Activated CD8-positive, alpha-beta memory T cell treated with anti-CD3 and anti-CD28 coated beads, Interleukin-2, amount 10 ng/mL, durations not matched to agents 7 days and 5 days (primary cell): Measurements from ENCODE around the gene HSD17B13. TPM values are rescaled to one million over a fixed set of nuclear protein-coding genes. Genes with fewer than 3 reads are reported as not detected.
"Not testable (repeated sequence)": the region's sequence is repeated elsewhere in the genome, so short reads cannot be mapped to it uniquely, and the experiment has no call there.

Source experiments
- ATAC-seq: fragments of 150-1000 bp; cut with Tn5 transposase; one replicate; pipeline ENCODE4 v1.10.0; 2021; ENCODE audit warnings: moderate library complexity
- CTCF ChIA-PET: fragments of 350-600 bp; sonication (Branson Sonifier 250); formaldehyde crosslinking; loops from one replicate; lab custom pipeline; 2021; ENCODE audit warnings: antibody characterized with exemption; lab: Charles Lee
- DNase-seq: peaks from one replicate; pipeline ENCODE4 v3.0.0-alpha.2; 2020
- H3K27ac Mint-ChIP-seq: one replicate; pipeline ENCODE4 v1.8.0; 2021; ENCODE audit warnings: mild to moderate bottlenecking, mixed read lengths
- H3K27me3 Mint-ChIP-seq: one replicate; pipeline ENCODE4 v1.8.0; 2021; ENCODE audit warnings: mixed read lengths
- H3K36me3 Mint-ChIP-seq: one replicate; pipeline ENCODE4 v1.8.0; 2021; ENCODE audit warnings: mild to moderate bottlenecking, mixed read lengths
- H3K4me1 Mint-ChIP-seq: one replicate; pipeline ENCODE4 v1.8.0; 2021; ENCODE audit warnings: mixed read lengths
- H3K4me3 Mint-ChIP-seq: one replicate; pipeline ENCODE4 v1.8.0; 2021; ENCODE audit warnings: mild to moderate bottlenecking, moderate library complexity, mixed read lengths
- H3K9me3 Mint-ChIP-seq: one replicate; pipeline ENCODE4 v1.8.0; 2022; ENCODE audit warnings: low read depth, mixed read lengths
- total RNA-seq, 2 experiments: library from RNA; stranded (reverse); gene quantifications; one replicate each; pipeline ENCODE4 v1.2.3, GENCODE V29; 2021

Gene HSD17B13
- total RNA-seq, 2 experiments from 2014 or later: 0.09 to 0.29 TPM

DNA sequence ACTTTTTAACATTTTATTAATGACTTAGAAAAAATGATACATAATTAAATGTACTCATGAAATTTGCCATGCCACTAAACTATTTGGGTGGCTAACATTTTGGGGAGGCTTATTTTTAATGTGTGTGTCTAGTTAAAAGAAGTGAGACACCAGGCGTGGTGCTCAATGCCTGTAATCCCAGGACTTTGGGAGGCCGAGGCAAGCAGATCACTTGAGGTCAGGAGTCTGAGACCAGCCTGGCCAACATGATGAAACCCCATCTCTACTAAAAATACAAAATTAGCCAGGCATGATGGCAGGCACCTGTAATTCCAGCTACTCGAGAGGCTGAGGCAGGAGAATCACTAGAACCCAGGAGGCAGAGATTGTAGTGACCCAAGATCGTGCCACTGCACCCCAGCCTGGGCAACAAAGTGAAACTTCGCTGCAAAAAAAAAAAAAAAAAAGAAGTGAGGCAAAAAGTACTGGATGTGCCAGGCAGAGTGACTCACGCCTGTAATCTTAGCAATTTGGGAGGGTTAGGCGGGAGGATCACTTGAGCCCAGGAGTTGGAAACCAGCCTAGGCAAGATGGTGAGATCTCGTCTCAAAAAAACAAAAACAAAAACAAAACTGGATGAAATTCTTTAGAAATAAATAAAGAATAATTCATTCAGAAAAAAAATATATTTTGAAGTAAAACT, 19.4 kb upstream of the HSD17B13 start:
- CTCF ChIA-PET: interaction anchor here (1.1 kb wide), 1 partner anchor 22 kb away, joined by 3 read pairs; no protein-coding TSS in a partner anchor
- H3K36me3 Mint-ChIP-seq: peaks cover 56% of the 10 kb centered on the region
- H3K9me3 Mint-ChIP-seq, ATAC-seq, H3K27me3 Mint-ChIP-seq, H3K4me3 Mint-ChIP-seq, H3K4me1 Mint-ChIP-seq, H3K27ac Mint-ChIP-seq, DNase-seq: not testable (repeated sequence)

DNA sequence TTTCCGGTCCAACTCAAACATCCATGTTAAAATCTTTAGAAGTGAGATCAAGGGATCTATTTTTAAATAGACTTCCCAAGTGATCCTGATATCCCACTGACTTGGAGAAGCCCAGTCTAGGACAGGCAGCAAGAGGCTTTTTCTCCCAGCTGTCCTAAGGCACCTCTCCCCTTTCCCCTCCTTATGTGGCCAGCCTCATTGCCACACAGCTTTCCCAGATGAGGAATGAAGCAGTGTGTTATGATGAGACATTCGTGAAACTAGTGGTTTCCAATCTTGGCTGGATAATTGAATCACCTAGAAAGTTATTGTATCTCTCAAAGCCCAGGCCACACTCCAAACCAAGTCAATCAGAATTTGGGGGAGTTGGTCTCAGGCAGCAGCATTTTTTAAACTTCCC, 16.8 kb upstream of the HSD17B13 start:
- Mint-ChIP-seq H3K4me1 (no peaks in the 10 kb centered on the region), H3K4me3 (no peak overlapping the region), H3K27ac (no peak overlapping the region), H3K27me3 (no peaks in the 10 kb centered on the region), H3K36me3 (peaks cover 52% of the 10 kb centered on the region), H3K9me3 (peaks cover 5% of the 10 kb centered on the region)
- DNase-seq (no peak), ATAC-seq (no peak)
- CTCF ChIA-PET: no interaction called here

DNA sequence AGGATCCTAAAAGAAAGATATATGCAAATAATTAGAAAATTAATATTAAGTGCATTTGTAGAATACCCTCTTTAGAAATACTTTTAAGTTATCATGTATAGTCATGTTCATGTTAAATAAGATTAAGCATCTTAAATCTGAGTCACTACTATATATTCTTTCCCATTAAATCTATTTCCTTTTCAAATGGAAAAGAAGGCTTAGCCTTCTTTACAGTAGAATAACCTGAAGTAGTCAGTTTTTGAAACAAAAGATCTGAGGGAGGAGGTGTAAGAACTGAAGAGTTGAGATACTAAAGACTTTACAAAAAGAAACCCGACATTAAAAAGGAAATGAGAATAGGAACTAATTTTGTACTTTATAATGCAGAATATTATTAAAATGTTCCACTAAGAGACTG, 14.7 kb upstream of the HSD17B13 start:
- CTCF ChIA-PET: no interaction called here
- no peak overlapping the region for H3K27ac Mint-ChIP-seq

DNA sequence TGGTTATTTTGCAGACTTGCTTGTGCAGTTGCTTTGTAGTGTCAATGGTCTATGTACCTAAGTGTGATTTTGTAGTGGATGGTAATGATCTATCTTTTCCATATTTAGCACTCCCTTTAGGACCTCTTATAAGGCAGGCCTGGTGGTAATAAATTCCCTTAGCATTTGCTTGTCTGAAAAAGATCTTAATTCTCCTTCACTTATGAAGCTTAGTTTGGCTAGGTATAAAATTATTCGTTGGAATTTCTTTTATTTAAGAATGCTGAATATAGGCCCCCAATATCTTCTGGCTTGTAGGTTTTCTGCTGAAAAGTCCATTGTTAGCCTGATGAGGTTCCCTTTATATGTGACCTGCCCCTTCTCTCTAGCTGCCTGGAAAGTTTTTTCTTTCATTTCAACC, 10.6 kb upstream of the HSD17B13 start:
- H3K27ac Mint-ChIP-seq: no peak overlapping the region
- CTCF ChIA-PET: no interaction called here
- peaks cover 41% of the 10 kb centered on the region for H3K36me3 Mint-ChIP-seq
- peaks cover 22% of the 10 kb centered on the region for H3K9me3 Mint-ChIP-seq
- DNase-seq (no peak), ATAC-seq (no peak)
- no peak overlapping the region for H3K4me3 Mint-ChIP-seq
- H3K27me3 Mint-ChIP-seq: no peaks in the 10 kb centered on the region
- H3K4me1 Mint-ChIP-seq: no peaks in the 10 kb centered on the region

More for the DNA sequence above, 14.7 kb upstream of the HSD17B13 start:
- peaks cover 12% of the 10 kb centered on the region for H3K9me3 Mint-ChIP-seq
- no peak for ATAC-seq
- H3K4me3 Mint-ChIP-seq: no peak overlapping the region
- no peak for DNase-seq
- peaks cover 57% of the 10 kb centered on the region for H3K36me3 Mint-ChIP-seq
- no peaks in the 10 kb centered on the region for H3K27me3 Mint-ChIP-seq
- H3K4me1 Mint-ChIP-seq: no peaks in the 10 kb centered on the region

DNA sequence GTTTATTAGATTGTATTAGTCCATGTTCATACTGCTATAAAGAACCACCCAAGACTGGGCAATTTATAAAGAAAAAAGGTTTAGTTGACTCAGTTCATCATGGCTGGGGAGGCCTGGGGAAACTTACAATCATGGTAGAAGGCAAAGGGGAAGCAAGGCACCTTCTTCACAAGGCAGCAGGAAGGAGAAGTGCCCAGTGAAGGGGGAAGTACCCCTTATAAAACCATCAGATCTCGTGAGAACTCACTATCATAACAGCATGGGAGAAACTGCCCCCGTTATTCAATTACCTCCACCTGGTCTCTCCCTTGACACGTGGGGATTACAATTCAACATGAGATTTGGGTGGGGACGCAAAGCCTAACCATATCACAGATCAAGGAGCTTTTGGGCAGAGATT, 8.1 kb upstream of the HSD17B13 start:
- Mint-ChIP-seq H3K27ac (no peak overlapping the region), H3K27me3 (no peaks in the 10 kb centered on the region), H3K36me3 (peaks cover 28% of the 10 kb centered on the region), H3K4me3 (no peak overlapping the region), H3K9me3 (peaks cover 22% of the 10 kb centered on the region), H3K4me1 (no peaks in the 10 kb centered on the region)
- DNase-seq: no peak
- CTCF ChIA-PET: no interaction called here
- ATAC-seq: no peak

DNA sequence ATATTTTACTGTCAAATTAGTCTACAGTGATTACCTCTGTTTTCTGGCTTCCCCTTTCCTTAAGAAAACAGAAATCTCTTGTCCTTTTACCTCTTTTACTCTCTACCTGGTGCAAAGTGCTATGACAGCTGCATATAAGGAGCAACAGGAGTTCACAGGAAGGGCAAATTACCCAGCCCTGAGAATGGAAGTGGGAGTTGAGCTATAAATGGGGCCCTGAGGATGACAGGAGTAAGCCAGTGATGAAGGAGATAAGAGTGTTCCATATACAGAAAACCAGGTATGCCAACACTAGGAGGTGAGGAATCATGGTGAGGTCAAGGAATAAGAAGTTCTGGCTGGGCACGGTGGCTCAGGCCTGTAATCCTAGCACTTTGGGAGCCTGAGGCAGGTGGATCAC, 4.5 kb upstream of the HSD17B13 start:
- DNase-seq: no peak
- H3K9me3 Mint-ChIP-seq: peaks cover 9% of the 10 kb centered on the region
- H3K4me1 Mint-ChIP-seq: no peaks in the 10 kb centered on the region
- peaks cover 2% of the 10 kb centered on the region for H3K36me3 Mint-ChIP-seq
- ATAC-seq: no peak
- CTCF ChIA-PET: no interaction called here
- H3K27ac Mint-ChIP-seq: no peak overlapping the region
- no peak overlapping the region for H3K4me3 Mint-ChIP-seq
- no peaks in the 10 kb centered on the region for H3K27me3 Mint-ChIP-seq

DNA sequence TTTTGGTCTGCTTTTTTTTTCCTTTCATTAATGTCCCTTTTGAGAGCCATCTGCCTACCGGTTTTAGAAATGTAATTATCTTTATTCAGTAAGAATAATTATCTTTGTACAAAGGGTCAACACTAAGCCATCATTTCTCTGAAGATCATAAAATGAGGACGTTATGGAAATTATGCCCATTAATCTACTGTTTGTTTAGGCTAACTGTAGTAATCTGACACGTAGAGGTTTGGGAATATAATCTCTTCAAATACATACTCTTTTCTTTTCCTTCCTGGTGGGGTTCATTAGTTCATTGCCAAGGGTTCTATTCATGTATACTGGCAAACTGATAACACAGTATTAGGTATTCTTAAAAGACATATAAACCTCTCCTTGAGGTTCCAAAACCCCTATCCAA, 3.8 kb upstream of the HSD17B13 start:
- DNase-seq (no peak), ATAC-seq (no peak)
- H3K9me3 Mint-ChIP-seq: peaks cover 5% of the 10 kb centered on the region
- CTCF ChIA-PET: no interaction called here
- peaks cover 1% of the 10 kb centered on the region for H3K36me3 Mint-ChIP-seq
- H3K4me3 Mint-ChIP-seq: no peak overlapping the region
- H3K4me1 Mint-ChIP-seq: no peaks in the 10 kb centered on the region
- H3K27ac Mint-ChIP-seq: no peak overlapping the region
- H3K27me3 Mint-ChIP-seq: no peaks in the 10 kb centered on the region

DNA sequence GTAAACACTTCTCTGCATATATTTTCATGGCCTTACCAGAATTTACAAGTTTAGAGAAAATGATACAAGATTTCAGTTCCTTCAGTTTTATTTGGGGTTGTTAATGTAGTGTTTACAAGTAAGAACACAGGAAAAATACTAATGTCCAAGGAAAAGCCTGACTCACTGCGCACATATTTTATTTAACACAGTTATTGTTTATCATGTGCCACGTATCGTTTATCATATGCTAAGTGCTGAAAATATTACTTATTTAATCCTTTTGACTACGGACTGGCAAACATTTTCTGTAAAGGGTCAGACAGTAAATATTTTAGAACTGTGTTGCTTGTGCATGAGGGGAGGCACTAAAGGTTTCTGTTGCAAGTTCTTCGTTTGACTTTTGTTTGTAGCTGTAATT, 794 bp downstream of the HSD17B13 start:
- Mint-ChIP-seq H3K4me1 (no peaks in the 10 kb centered on the region), H3K27ac (no peak overlapping the region), H3K27me3 (no peaks in the 10 kb centered on the region), H3K9me3 (no peaks in the 10 kb centered on the region), H3K36me3 (no peaks in the 10 kb centered on the region), H3K4me3 (no peak overlapping the region)
- no peak for DNase-seq
- CTCF ChIA-PET: no interaction called here
- ATAC-seq: no peak

DNA sequence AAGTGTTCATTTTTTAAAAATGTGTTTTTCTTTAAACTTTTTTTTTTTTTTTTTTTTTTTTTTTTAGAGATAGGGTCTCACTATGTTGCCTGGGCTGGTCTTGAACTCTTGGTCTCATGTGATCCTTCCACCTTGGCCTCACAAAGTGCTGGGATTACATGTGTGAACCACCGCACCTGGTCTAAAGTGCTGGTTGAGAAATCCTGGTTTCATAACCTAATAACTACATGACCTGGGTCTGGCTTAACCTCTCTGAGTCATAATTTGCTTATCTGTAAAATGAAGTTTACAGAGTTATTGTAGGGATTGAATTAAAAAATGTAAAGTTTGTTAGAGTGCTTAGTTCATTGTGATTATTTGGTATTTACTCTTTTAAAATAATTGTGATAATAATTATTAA, 5.2 kb downstream of the HSD17B13 start:
- H3K27me3 Mint-ChIP-seq: no peaks in the 10 kb centered on the region
- H3K36me3 Mint-ChIP-seq: no peaks in the 10 kb centered on the region
- ATAC-seq (no peak), DNase-seq (no peak)
- H3K4me1 Mint-ChIP-seq: peaks cover 3% of the 10 kb centered on the region
- CTCF ChIA-PET: no interaction called here
- no peak overlapping the region for H3K4me3 Mint-ChIP-seq
- H3K9me3 Mint-ChIP-seq: no peaks in the 10 kb centered on the region
- H3K27ac Mint-ChIP-seq: no peak overlapping the region

DNA sequence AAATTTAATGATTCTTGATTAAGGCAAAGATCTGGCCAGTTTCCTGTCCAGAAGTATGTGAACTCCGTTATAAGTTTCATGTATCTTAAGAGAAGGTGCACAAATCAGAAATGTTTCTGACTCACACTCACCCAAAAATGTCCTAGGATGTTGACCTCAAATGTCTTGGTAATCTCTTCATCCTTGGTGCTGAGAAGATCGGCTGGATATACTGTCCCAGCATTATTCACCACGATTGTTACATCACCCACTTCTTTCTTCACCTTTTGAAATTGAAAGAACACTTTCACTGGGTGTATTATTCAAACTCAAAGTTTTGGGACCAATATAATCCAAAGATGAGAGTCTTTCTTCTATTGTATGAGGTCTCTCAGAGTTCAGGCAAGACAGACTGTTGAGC, 5.7 kb downstream of the HSD17B13 start:
- no peak for DNase-seq
- CTCF ChIA-PET: no interaction called here
- Mint-ChIP-seq H3K4me1 (peaks cover 3% of the 10 kb centered on the region), H3K27ac (no peak overlapping the region), H3K9me3 (no peaks in the 10 kb centered on the region), H3K36me3 (no peaks in the 10 kb centered on the region), H3K27me3 (no peaks in the 10 kb centered on the region), H3K4me3 (no peak overlapping the region)
- no peak for ATAC-seq

DNA sequence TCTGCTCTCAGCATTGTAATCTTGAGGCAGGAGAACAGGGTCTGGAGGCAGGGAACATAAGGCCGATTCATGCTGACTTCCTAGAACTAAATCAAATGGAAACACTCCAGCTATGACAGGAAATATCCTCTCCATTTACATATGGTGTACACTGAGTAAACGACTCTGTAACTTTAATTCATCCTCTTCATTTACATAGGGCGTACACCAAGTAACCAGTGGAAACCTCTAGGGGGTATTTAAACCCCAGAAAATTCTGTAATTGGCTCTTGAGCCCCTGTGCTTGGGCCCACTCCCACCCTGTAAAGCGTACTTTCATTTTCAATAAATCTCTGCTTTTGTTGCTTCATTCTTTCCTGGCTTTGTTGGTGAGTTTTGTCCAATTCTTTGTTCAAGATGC, 7.7 kb downstream of the HSD17B13 start:
- CTCF ChIA-PET, ATAC-seq, H3K27me3 Mint-ChIP-seq, H3K4me1 Mint-ChIP-seq, H3K9me3 Mint-ChIP-seq, DNase-seq, H3K27ac Mint-ChIP-seq, H3K36me3 Mint-ChIP-seq, H3K4me3 Mint-ChIP-seq: not testable (repeated sequence)

DNA sequence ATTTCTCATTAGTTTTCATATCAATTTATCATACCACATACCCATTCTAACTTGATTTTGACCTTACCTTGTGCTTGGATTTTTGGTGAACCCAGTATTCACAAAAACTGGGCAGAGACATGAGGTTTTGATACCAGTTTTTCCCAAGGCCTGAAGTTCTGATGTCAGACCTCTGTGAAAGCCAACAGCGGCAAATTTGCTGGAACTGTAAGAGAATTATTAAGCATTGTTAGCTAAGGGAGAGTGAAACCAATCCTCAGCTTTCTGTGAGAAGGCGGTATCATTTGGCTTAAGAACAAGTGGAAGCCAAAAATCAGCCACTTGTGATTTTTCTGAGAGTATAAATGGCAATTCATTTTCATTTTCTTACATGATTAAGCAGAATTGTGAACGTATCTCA, 8.9 kb downstream of the HSD17B13 start:
- H3K27ac Mint-ChIP-seq: no peak overlapping the region
- CTCF ChIA-PET: no interaction called here
- no peak for DNase-seq
- no peaks in the 10 kb centered on the region for H3K9me3 Mint-ChIP-seq
- H3K36me3 Mint-ChIP-seq: no peaks in the 10 kb centered on the region
- H3K4me3 Mint-ChIP-seq: no peak overlapping the region
- peaks cover 3% of the 10 kb centered on the region for H3K4me1 Mint-ChIP-seq
- no peak for ATAC-seq
- H3K27me3 Mint-ChIP-seq: no peaks in the 10 kb centered on the region

DNA sequence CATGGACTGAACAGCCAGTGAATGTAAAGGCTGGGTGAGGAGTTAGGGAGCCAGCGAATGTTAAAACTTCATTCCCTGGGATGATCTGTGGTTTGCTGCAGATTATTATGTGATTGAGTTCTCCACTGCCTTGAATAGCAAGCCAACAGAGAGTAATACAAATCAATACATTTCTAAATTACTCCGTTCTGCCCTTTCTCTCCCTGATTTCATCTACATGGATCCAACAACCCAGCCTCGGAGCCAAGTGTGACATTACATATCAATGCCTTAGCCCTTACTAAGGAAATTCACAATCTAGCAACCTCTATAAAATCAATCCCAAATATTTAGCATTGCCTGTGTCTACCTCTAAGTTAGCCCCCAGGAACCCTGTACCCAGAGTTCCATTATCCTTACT, 11.0 kb downstream of the HSD17B13 start:
- ATAC-seq: no peak
- Mint-ChIP-seq H3K27ac (no peak overlapping the region), H3K4me3 (no peak overlapping the region), H3K27me3 (no peaks in the 10 kb centered on the region), H3K4me1 (peaks cover 6% of the 10 kb centered on the region), H3K36me3 (no peaks in the 10 kb centered on the region), H3K9me3 (no peaks in the 10 kb centered on the region)
- CTCF ChIA-PET: no interaction called here
- no peak for DNase-seq

DNA sequence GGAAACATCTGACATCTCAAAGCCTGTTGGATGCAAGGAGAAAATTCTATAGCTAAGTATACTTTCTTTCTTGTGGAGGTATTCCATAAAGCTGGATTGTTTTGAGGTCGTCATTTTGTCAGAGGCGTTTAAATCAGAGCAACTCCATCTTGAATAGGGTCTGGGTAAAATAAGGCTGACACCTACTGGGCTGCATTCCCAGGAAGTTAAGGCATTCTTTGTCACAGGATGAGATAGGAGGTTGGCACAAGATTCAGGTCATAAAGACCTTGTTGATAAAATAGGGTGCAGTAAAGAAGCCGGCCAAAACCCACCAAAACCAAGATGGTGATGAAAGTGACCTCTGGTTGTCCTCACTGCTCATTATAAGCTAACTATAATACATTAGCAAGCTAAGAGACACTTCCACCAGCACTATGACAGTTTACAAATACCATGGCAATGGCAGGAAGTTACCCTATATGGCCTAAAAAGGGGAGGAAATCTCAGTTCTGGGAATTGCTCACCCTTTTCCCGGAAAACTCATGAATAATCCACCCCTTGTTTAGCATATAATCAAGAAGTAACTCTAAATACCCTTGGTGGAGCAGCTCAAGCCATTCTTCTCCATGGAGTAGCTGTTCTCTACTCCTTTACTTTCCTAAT, 11.9 kb downstream of the HSD17B13 start:
- H3K9me3 Mint-ChIP-seq: no peaks in the 10 kb centered on the region
- ATAC-seq (no peak), DNase-seq (no peak)
- no peaks in the 10 kb centered on the region for H3K27me3 Mint-ChIP-seq
- peaks cover 12% of the 10 kb centered on the region for H3K4me1 Mint-ChIP-seq
- H3K27ac Mint-ChIP-seq: no peak overlapping the region
- CTCF ChIA-PET: no interaction called here
- no peaks in the 10 kb centered on the region for H3K36me3 Mint-ChIP-seq
- H3K4me3 Mint-ChIP-seq: no peak overlapping the region
